Naive thymus-derived CD8-positive, alpha-beta T cell (primary cell): ENCODE data around the gene KDM2A. TPM values are rescaled to one million over a fixed set of nuclear protein-coding genes. Genes with fewer than 3 reads are reported as not detected.
A peak's percentile ranks its signal among the peaks of the same experiment; 100 is the strongest.

Experiments
- ATAC-seq, 2 donors: fragments of 150-1000 bp; cut with Tn5 transposase in 1 of 2; sonication (Bioruptor Pico), chemical (Tn5 transposase) in 1 of 2; 1 replicate in 1 of 2; 2 replicates in 1 of 2; pipeline ENCODE4 v1.10.0; 2021; ENCODE audit warnings: mild to moderate bottlenecking in 2 of 2, moderate library complexity in 2 of 2
- POLR2A ChIA-PET: fragments of 350-600 bp; sonication (Branson Sonifier 250); formaldehyde crosslinking; loops from one replicate; lab custom pipeline; 2021; ENCODE audit warnings: antibody characterized with exemption; lab: Charles Lee
- DNase-seq, 10 donors: peaks; one replicate each; pipeline versions ENCODE4 v3.0.0 to v3.0.0-alpha.2; 2020 to 2022
- H3K27ac Mint-ChIP-seq, 10 donors: one replicate each; pipeline ENCODE4 v1.8.0; 2020 to 2022; ENCODE audit warnings: mild to moderate bottlenecking in 10 of 10, mixed read lengths in 10 of 10, moderate library complexity in 4 of 10, inconsistent platforms in 1 of 10
- H3K27me3 Mint-ChIP-seq, 5 donors: one replicate each; pipeline ENCODE4 v1.8.0; 2021 to 2022; ENCODE audit warnings: mixed read lengths in 5 of 5
- H3K36me3 Mint-ChIP-seq, 3 donors: one replicate each; pipeline ENCODE4 v1.8.0; 2020 to 2022; ENCODE audit warnings: mixed read lengths in 3 of 3, mild to moderate bottlenecking in 2 of 3, inconsistent platforms in 1 of 3
- H3K4me1 Mint-ChIP-seq, 4 donors: one replicate each; pipeline ENCODE4 v1.8.0; 2021 to 2022; ENCODE audit warnings: mixed read lengths in 4 of 4
- H3K4me3 Mint-ChIP-seq, 10 donors: one replicate each; pipeline ENCODE4 v1.8.0; 2020 to 2022; ENCODE audit warnings: mild to moderate bottlenecking in 10 of 10, mixed read lengths in 10 of 10, moderate library complexity in 6 of 10, inconsistent platforms in 1 of 10
- H3K9me3 Mint-ChIP-seq, 9 donors: one replicate each; pipeline ENCODE4 v1.8.0; 2020 to 2022; ENCODE audit warnings: mixed read lengths in 9 of 9, mild to moderate bottlenecking in 3 of 9, inconsistent platforms in 1 of 9, moderate library complexity in 1 of 9
- polyA plus RNA-seq, 3 donors: library from polyadenylated mRNA; unstranded; fragments of 300-500 nt; fragmentation: Illumina TruSeq; gene quantifications; one replicate each; pipeline ENCODE4 v1.2.3, GENCODE V29; 2021
- total RNA-seq, 8 experiments: library from RNA in 2 of 8; stranded (reverse) in 2 of 8; gene quantifications; one replicate each; pipeline ENCODE4 v1.2.3 and lab custom pipeline; 2021 to 2026

KDM2A gene
- total and polyA plus RNA-seq, 5 experiments from 2014 or later: 8.0 to 280 (median 12.9) TPM

DNA sequence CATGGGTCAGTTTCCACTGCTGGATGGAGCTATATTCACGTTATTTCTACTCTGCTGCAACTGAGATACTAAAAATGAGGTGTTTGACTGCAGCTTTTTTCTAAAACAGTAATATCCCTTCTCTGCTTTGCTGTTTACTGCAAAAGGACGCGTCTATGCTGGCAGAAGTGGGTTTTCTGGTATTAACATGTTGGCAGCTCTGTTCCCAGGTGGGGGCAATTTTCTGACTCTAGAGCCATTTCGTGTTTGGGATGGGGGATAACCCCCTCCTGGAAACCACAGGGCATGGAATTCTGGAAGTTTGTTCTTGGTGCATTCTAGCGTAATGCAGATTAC lies 152.1 kb downstream of the KDM2A start:
- Mint-ChIP-seq H3K4me3 (peak overlapping the region; percentile 92 to 98 (median 96)), H3K9me3 (no peaks in the 10 kb centered on the region), H3K4me1 (peaks cover 36 to 84% (median 73%) of the 10 kb centered on the region in 4 donors), H3K27ac (peak overlapping the region; percentile 95 to 100 (median 97)), H3K27me3 (no peaks in the 10 kb centered on the region), H3K36me3 (peaks cover 4 to 46% (median 17%) of the 10 kb centered on the region in 3 donors)
- POLR2A ChIA-PET: interaction anchor here (0.6 to 35.0 kb wide), 17 partner anchors 9 to 376 kb away, joined by 3 to 2293 read pairs (median 6); partner anchors contain the start of genes AIP, ANKRD13D, POLD4 and PPP1CA
- DNase-seq: no peak
- ATAC-seq: no peak

GRCh38 chr11:67271541-67272284 lies 152.7 kb downstream of the KDM2A start:
- peak overlapping the region; percentile 95 to 100 (median 97) for H3K27ac Mint-ChIP-seq
- ATAC-seq: peak; percentile 36 to 48
- no peaks in the 10 kb centered on the region for H3K27me3 Mint-ChIP-seq
- peaks cover 4 to 46% (median 17%) of the 10 kb centered on the region in 3 donors for H3K36me3 Mint-ChIP-seq
- no peaks in the 10 kb centered on the region for H3K9me3 Mint-ChIP-seq
- peaks cover 39 to 89% (median 78%) of the 10 kb centered on the region in 4 donors for H3K4me1 Mint-ChIP-seq
- DNase-seq: peak in 6 of 10 donors; percentile 36 to 75 (median 70)
- H3K4me3 Mint-ChIP-seq: peak overlapping the region; percentile 92 to 98 (median 96)
- POLR2A ChIA-PET: interaction anchor here (0.6 to 35.0 kb wide), 18 partner anchors 9 to 1851 kb away, joined by 3 to 2293 read pairs (median 5); partner anchors contain the start of genes AIP, ANKRD13D, POLD4 and PPP1CA

DNA sequence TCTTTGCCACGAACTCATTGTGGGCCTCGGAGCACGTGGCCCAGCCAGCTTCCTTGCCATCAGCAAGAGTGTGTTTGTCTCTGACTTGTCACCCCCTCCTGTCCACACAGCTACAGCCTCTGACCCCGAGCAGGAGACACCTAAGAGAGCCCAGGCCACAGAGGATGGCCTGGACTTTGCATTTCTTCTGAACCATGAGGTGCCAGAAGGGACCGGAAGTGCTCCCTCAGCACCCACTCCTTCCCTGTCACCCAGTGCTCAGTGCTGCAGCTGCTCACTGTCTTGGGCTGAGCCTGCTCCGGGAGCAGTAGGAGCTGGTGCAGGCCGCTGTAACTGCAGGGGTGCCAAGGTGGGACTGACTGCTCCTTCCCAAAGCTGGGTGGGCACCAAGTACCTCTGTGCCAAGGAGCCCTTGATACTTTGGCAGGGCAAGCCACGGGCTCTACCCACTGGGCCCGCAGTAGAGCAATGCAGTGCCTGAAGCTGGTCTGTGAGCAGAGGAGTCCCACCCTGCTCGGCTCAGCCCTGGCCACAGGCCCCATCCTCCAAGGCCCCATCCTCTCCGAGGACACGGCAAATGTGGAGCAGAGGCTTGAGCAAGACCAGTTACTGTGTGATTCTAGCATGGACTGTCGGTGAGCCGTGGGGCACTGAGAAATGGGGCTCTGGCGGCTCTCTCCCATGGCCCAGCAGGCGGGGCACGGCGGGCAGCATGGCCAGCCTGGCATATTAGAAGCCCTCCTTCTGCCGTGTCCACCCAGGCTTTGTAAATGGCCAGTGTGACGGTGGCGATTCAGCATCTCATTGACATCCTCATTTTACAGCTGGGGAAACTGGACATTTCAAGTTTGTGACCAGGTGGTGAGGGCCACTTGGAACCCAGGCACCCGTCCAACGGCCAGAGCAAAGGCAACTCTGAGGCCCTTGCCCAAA lies 153.5 kb downstream of the KDM2A start:
- Mint-ChIP-seq H3K27ac (peak overlapping the region; percentile 95 to 100 (median 97)), H3K27me3 (no peaks in the 10 kb centered on the region), H3K4me3 (peak overlapping the region; percentile 92 to 98 (median 96)), H3K9me3 (no peaks in the 10 kb centered on the region), H3K36me3 (peaks cover 4 to 42% (median 12%) of the 10 kb centered on the region in 3 donors), H3K4me1 (peaks cover 37 to 97% (median 87%) of the 10 kb centered on the region in 4 donors)
- ATAC-seq (no peak), DNase-seq (peak in 1 of 10 donors; percentile 64)
- POLR2A ChIA-PET: interaction anchor here (0.8 to 35.0 kb wide), 12 partner anchors 10 to 1851 kb away, joined by 3 to 2293 read pairs (median 10); partner anchors contain the start of genes AIP, ANKRD13D, POLD4 and PPP1CA

- H3K4me1 Mint-ChIP-seq: peaks cover 36 to 98% (median 87%) of the 10 kb centered on the region in 4 donors
- DNase-seq: peak in 1 of 10 donors; percentile 53
- no peaks in the 10 kb centered on the region for H3K9me3 Mint-ChIP-seq
- peak overlapping the region; percentile 45 to 100 (median 97) for H3K27ac Mint-ChIP-seq
- no peaks in the 10 kb centered on the region for H3K27me3 Mint-ChIP-seq
- POLR2A ChIA-PET: interaction anchor here (1.8 to 35.0 kb wide), 6 partner anchors 11 to 210 kb away, joined by 7 to 2293 read pairs (median 16); partner anchors contain the start of genes AIP, ANKRD13D, PPP1CA and SSH3
- H3K36me3 Mint-ChIP-seq: peaks cover 0 to 37% (median 7%) of the 10 kb centered on the region in 3 donors
- peak overlapping the region; percentile 92 to 98 (median 96) for H3K4me3 Mint-ChIP-seq
- no peak for ATAC-seq
Measured at GRCh38 chr11:67273260-67273990, 154.4 kb downstream of the KDM2A start.

DNA sequence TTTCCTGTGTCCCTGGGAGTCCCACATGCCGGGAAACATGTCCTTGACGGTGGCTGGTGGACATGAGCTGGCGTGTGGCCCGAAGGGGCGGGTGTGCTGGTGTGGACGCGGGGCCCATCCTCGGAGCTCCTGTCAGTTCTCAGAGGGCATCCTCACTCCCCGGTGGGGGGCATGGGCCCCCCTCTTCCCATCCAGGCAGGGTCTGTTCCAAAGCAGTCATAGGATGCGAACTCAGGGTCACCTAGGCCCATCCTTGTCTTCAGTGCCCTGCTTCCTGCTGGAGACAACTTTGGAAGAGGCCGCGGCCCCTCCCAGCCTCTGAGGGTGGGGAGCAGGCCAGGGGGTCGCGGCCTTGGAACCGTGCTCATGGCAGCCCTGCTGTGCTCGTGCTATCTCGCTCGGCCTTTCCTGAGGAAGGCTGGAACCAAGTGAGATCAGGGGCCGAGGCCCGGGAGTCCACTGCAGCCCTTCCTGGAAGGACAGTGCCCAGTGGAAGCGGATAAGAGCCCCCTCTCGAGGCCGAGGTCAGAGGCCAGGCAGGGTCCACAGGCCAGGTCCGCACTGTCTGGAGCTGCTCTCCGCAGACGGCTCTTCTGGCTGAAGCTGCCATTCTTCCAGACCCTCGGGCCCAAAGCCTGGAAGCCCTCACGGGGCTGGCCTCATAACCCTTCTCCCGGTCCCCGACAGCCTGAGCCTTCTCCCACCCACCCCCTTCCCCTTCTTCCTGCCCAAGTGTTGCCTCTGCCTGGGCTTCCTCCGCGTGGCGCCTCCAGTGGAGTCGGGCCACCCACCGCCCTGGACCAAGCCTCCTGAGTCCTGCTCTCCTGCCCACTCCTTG lies 155.9 kb downstream of the KDM2A start:
- Mint-ChIP-seq H3K4me1 (peaks cover 42 to 99% (median 90%) of the 10 kb centered on the region in 4 donors), H3K27me3 (no peaks in the 10 kb centered on the region), H3K36me3 (peaks cover 0 to 47% (median 9%) of the 10 kb centered on the region in 3 donors), H3K9me3 (no peaks in the 10 kb centered on the region), H3K27ac (peak overlapping the region; percentile 90 to 100 (median 98)), H3K4me3 (peak overlapping the region; percentile 68 to 98 (median 88))
- POLR2A ChIA-PET: interaction anchor here (0.5 to 49.2 kb wide), 6 partner anchors 3 to 285 kb away, joined by 3 to 2293 read pairs (median 4); partner anchors contain the start of genes ANKRD13D, GRK2, PTPRCAP and SSH3
- peak in 1 of 10 donors; percentile 57 for DNase-seq
- ATAC-seq: no peak

DNA sequence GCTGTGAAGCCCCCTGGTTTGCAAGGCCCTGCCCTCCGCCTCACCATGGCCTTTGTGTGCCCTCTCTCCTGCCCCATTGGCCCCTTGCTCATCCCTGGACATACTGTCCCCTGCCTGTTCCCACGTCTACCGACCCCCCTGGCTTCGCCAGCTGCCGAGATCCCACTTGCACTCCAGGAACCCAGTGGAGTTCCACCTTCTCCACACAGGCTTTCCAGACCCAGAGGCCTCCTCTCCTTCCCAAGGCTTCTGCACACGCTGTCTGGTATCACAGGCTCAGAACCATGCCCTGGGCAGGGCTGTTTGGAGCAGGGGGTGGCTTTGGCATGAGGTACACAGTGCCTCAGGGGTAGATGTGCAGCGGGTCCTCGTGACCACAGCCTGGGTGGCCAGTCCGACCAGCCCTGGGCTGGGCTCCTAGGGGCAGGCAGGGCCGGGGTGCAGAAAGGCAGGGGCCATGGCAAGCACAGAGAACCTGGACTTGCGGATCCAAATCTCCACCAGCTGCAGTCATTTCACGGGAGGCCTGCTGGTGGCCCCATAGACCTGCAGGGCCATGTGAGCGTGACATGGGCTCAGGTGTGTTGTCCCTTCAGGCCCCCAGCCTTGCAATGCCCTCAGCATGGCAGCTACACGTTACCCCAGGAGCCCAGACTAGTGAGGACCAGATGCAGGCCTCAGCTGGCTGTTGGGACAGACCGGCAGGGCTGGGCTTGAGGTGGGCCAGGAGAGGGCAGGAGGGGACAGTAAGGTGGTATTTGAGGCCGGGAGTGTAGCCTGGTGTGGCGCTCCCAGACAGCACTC lies 156.7 kb downstream of the KDM2A start:
- peak in 1 of 2 donors; percentile 9 for ATAC-seq
- Mint-ChIP-seq H3K27ac (peak overlapping the region; percentile 90 to 100 (median 98)), H3K36me3 (peaks cover 0 to 47% (median 7%) of the 10 kb centered on the region in 3 donors), H3K27me3 (no peaks in the 10 kb centered on the region), H3K4me3 (peak overlapping the region; percentile 68 to 98 (median 86)), H3K4me1 (peaks cover 36 to 96% (median 88%) of the 10 kb centered on the region in 4 donors), H3K9me3 (no peaks in the 10 kb centered on the region)
- POLR2A ChIA-PET: interaction anchor here (0.7 to 49.2 kb wide), 6 partner anchors 3 to 162 kb away, joined by 3 to 2293 read pairs (median 4); partner anchors contain the start of genes ANKRD13D, GRK2, PTPRCAP and SSH3
- peak in 5 of 10 donors; percentile 44 to 65 (median 44) for DNase-seq

DNA sequence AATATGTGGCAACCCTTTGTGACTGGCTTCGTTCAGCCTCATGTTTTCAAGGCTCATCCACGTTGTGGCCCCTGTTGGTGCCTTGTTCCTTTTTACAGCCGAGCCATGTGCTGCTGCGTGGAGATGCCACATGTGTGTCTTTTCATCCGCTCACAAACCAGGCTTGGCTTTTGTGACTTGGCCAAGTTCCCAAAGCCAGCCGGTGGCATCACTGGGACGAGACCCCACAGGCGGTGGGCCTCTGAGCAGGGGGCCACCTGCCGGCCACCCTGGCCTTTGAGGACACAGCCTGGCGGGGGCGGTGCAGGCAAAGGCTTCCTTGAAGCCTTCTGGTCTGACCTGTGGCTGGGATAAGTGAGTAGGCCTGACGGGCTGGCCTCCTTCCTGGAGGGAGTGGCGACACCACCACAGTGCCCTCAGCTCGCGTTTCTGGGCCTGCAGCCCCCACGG lies 157.7 kb downstream of the KDM2A start:
- H3K27me3 Mint-ChIP-seq: no peaks in the 10 kb centered on the region
- peaks cover 0 to 50% (median 7%) of the 10 kb centered on the region in 3 donors for H3K36me3 Mint-ChIP-seq

GRCh38 chr11:67277231-67277961 lies 158.3 kb downstream of the KDM2A start:
- Mint-ChIP-seq H3K27me3 (no peaks in the 10 kb centered on the region), H3K36me3 (peaks cover 0 to 55% (median 10%) of the 10 kb centered on the region in 3 donors), H3K4me1 (peaks cover 28 to 83% (median 78%) of the 10 kb centered on the region in 4 donors), H3K27ac (peak overlapping the region; percentile 90 to 100 (median 98)), H3K9me3 (no peaks in the 10 kb centered on the region), H3K4me3 (peak overlapping the region; percentile 74 to 98 (median 86))
- ATAC-seq: peak; percentile 89 to 96
- POLR2A ChIA-PET: interaction anchor here (0.8 to 49.2 kb wide), 16 partner anchors 1 to 207 kb away, joined by 3 to 2293 read pairs (median 8); partner anchors contain the start of genes AIP, ANKRD13D, GRK2 and POLD4
- peak; percentile 84 to 95 (median 90) for DNase-seq

More for the DNA sequence above, 157.7 kb downstream of the KDM2A start:
- H3K9me3 Mint-ChIP-seq: no peaks in the 10 kb centered on the region
- ATAC-seq (peak in 1 of 2 donors; percentile 30), DNase-seq (peak in 3 of 10 donors; percentile 42 to 71 (median 45))
- POLR2A ChIA-PET: interaction anchor here (1.0 to 49.2 kb wide), 11 partner anchors 2 to 207 kb away, joined by 3 to 2293 read pairs (median 13); partner anchors contain the start of genes AIP, ANKRD13D, GRK2 and POLD4
- H3K4me1 Mint-ChIP-seq: peaks cover 26 to 86% (median 79%) of the 10 kb centered on the region in 4 donors
- peak overlapping the region; percentile 74 to 98 (median 86) for H3K4me3 Mint-ChIP-seq
- peak overlapping the region; percentile 90 to 100 (median 98) for H3K27ac Mint-ChIP-seq
